Esophagus squamous epithelium (tissue), 4 donors: ENCODE data around the gene ZNF571.

Experiments used
- POLR2A ChIP-seq, 4 donors: fragments of 450-650 bp; IDR thresholded peaks; one replicate each; pipeline ENCODE4 v1.6.1; 2017; ENCODE audit warnings: antibody characterized with exemption in 4 of 4, mild to moderate bottlenecking in 4 of 4, moderate library complexity in 3 of 4
- TF ChIP-seq, protein P1 (sequence below), 6 experiments: fragments of 450-650 bp in 4 of 6; fragments of 200-600 bp in 2 of 6; sonication (generic) in 2 of 6; IDR thresholded peaks; one replicate each; pipeline ENCODE4 v1.5.1; 2016 to 2019; ENCODE audit warnings: antibody characterized with exemption in 6 of 6, mild to moderate bottlenecking in 4 of 6, moderate library complexity in 4 of 6

DNA sequence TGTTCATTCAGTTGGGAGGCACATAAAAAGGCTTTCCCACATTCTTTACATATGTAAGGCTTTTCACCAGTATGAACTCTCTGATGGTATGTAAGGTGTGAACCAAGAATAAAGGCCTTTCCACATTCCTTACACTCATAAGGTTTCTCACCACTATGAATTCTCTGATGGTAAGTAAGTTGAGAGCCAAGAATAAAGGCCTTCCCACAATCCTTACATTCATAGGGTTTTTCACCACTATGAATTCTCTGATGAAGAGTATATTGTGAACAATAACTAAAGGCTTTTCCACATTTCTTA, 29.3 kb downstream of the ZNF571 start:
- TF ChIP-seq POLR2A (IDR thresholded peaks at IDR 0.05): no peak
- TF ChIP-seq, protein P1, sequence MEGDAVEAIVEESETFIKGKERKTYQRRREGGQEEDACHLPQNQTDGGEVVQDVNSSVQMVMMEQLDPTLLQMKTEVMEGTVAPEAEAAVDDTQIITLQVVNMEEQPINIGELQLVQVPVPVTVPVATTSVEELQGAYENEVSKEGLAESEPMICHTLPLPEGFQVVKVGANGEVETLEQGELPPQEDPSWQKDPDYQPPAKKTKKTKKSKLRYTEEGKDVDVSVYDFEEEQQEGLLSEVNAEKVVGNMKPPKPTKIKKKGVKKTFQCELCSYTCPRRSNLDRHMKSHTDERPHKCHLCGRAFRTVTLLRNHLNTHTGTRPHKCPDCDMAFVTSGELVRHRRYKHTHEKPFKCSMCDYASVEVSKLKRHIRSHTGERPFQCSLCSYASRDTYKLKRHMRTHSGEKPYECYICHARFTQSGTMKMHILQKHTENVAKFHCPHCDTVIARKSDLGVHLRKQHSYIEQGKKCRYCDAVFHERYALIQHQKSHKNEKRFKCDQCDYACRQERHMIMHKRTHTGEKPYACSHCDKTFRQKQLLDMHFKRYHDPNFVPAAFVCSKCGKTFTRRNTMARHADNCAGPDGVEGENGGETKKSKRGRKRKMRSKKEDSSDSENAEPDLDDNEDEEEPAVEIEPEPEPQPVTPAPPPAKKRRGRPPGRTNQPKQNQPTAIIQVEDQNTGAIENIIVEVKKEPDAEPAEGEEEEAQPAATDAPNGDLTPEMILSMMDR (IDR thresholded peaks at IDR 0.05): no peak
